A673 (cell line): ENCODE results near the gene SIRT6.

Experiments
- EZH2 ChIP-seq: fragments of 200-600 bp; sonication (generic); IDR thresholded peaks from 2 replicates; pipeline ENCODE4 v1.6.1; 2017; ENCODE audit warnings: borderline replicate concordance, low read depth, mild to moderate bottlenecking, mixed read lengths, antibody characterized with exemption, low read length; ENCODE audit not compliant: poor library complexity, severe bottlenecking
- TF ChIP-seq, protein P1 (sequence below): fragments of 300-800, 200-600 bp; sonication (generic); conservative IDR thresholded peaks from 2 replicates; pipeline ENCODE4 v1.5.1; 2017; ENCODE audit warnings: low read depth, mild to moderate bottlenecking, antibody characterized with exemption, low read length, moderate library complexity, mixed read lengths

DNA sequence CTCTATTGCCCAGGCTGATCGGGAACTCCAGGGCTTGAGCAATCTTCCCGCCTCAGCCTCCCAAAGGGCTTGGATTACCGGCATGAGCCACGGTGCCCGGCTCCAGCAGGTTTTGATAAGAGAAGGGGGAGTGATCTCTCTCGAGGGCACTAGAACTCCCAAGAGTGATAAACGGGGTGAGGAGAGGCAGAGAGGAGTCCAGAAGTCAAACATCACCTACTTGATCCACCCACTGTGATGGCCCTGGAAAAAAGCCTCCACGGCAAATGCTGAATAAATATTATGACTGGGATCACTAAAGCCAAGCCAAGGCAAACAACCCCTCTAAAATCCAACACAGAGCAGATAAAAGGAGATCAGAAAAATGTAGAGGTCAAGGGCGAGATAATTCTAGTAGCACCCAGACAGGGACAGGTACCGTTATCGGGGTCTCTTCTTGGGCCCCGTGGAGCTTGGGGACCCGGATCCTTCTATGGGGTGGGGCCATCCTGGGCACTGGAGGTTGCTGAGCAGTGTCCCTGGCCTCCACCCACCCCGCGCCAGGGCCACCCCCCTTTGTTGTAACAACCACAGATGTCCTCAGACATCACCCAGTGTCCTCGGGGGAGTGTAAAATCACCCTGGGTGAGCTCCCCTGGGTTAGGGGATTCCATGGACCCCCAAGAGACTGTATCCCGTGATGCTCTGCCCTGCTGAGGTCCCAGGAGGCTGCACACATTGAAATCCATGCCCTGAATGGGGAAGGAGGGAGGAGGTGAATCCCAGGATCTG lies 32.7 kb downstream of the SIRT6 start:
- TF ChIP-seq, protein P1, sequence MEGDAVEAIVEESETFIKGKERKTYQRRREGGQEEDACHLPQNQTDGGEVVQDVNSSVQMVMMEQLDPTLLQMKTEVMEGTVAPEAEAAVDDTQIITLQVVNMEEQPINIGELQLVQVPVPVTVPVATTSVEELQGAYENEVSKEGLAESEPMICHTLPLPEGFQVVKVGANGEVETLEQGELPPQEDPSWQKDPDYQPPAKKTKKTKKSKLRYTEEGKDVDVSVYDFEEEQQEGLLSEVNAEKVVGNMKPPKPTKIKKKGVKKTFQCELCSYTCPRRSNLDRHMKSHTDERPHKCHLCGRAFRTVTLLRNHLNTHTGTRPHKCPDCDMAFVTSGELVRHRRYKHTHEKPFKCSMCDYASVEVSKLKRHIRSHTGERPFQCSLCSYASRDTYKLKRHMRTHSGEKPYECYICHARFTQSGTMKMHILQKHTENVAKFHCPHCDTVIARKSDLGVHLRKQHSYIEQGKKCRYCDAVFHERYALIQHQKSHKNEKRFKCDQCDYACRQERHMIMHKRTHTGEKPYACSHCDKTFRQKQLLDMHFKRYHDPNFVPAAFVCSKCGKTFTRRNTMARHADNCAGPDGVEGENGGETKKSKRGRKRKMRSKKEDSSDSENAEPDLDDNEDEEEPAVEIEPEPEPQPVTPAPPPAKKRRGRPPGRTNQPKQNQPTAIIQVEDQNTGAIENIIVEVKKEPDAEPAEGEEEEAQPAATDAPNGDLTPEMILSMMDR: no peak
- TF ChIP-seq EZH2: no peak
